HepG2 (cell line): ENCODE data around the gene KCNS1. TPM values are rescaled to one million over a fixed set of nuclear protein-coding genes. Genes with fewer than 3 reads are reported as not detected.

Experiments used
- ATAC-seq: fragments of 200-7000 bp; cut with Tn5 transposase; 3 replicates; pipeline ENCODE4 v1.9.1; 2020; ENCODE audit warnings: mild to moderate bottlenecking, moderate library complexity
- BruUV-seq: library from RNA; stranded (reverse); fragments of 400-500 nt; replicated peaks from 2 replicates; lab custom pipeline; 2021; lab: Mats Ljungman, UMichigan
- CTCF ChIA-PET: fragments of 300-600 bp; formaldehyde crosslinking; extraction: SDS; loops from one replicate; lab custom pipeline; 2021; ENCODE audit warnings: low total read pairs, inconsistent platforms, low intra/inter-chr PET ratio; lab: Yijun Ruan, JAX
- POLR2A ChIA-PET: fragments of 350-600 bp; sonication (Branson Sonifier 250); formaldehyde crosslinking; loops from one replicate; lab custom pipeline; 2020; ENCODE audit warnings: antibody characterized with exemption, inconsistent platforms; lab: Yijun Ruan, JAX
- DNase-seq: peaks from one replicate; pipeline ENCODE4 v3.0.0-alpha.2; 2015; ENCODE audit warnings: low spot score
- FAIRE-seq: peaks from 3 replicates; lab custom pipeline; 2011; peaks lifted over from hg19 to GRCh38; lab: Jason Lieb, UNC
- H2AFZ ChIP-seq: one replicate; pipeline ENCODE4 v1.6.1; 2011; ENCODE audit warnings: low read length, inconsistent platforms
- H3K27ac ChIP-seq: fragments of 300-600 bp; 3 replicates; pipeline ENCODE4 v1.8.0; 2011; ENCODE audit warnings: mixed run types, mild to moderate bottlenecking, mixed read lengths, low read length, inconsistent platforms; ENCODE audit not compliant: insufficient read depth; ENCODE audit errors: extremely low read length
- H3K27me3 ChIP-seq, 2 experiments: fragments of 200-600 bp in 1 of 2; 2 replicates in 1 of 2; 3 replicates in 1 of 2; pipeline versions ENCODE4 v1.6.0 to v1.8.0; 2011; ENCODE audit warnings: low read length in 2 of 2, mild to moderate bottlenecking in 2 of 2, moderate library complexity in 2 of 2, inconsistent platforms in 1 of 2; ENCODE audit not compliant: insufficient read depth in 2 of 2, control insufficient read depth in 1 of 2
- H3K36me3 ChIP-seq, 2 experiments: fragments of 200-600 bp in 1 of 2; replicated peaks in 1 of 2; 2 replicates in 1 of 2; 3 replicates in 1 of 2; pipeline versions ENCODE4 v1.5.1 to v1.8.0; 2011; ENCODE audit warnings: low read length in 2 of 2, inconsistent platforms in 1 of 2; ENCODE audit not compliant: insufficient read depth in 2 of 2, control insufficient read depth in 1 of 2
- H3K4me1 ChIP-seq: 2 replicates; pipeline ENCODE4 v1.5.1; 2012; ENCODE audit warnings: low read length, inconsistent platforms; ENCODE audit not compliant: insufficient read depth
- H3K4me2 ChIP-seq: 2 replicates; pipeline ENCODE4 v1.6.0; 2011; ENCODE audit warnings: low read depth, low read length, inconsistent platforms
- H3K4me3 ChIP-seq, 3 experiments: fragments of 200-600 bp in 1 of 3; sonication (generic), shearing (Covaris generic) in 1 of 3; replicated peaks in 1 of 3; 2 replicates each; pipeline ENCODE4 v1.5.1; 2011 to 2016; ENCODE audit warnings: low read length in 3 of 3, inconsistent platforms in 2 of 3, low read depth in 2 of 3, mild to moderate bottlenecking in 2 of 3, control low read depth in 1 of 3, mixed read lengths in 1 of 3; ENCODE audit not compliant: insufficient read depth in 1 of 3
- H3K79me2 ChIP-seq: one replicate; pipeline ENCODE4 v1.6.1; 2011; ENCODE audit warnings: low read length, inconsistent platforms; ENCODE audit not compliant: insufficient read depth
- H3K9ac ChIP-seq: 2 replicates; pipeline ENCODE4 v1.6.0; 2011; ENCODE audit warnings: mild to moderate bottlenecking, low read depth, low read length, inconsistent platforms; ENCODE audit not compliant: insufficient read depth
- H3K9me3 ChIP-seq: 2 replicates; pipeline ENCODE4 v1.5.1; 2012; ENCODE audit warnings: mild to moderate bottlenecking, low read length
- H4K20me1 ChIP-seq: 2 replicates; pipeline ENCODE4 v1.6.0; 2011; ENCODE audit warnings: inconsistent platforms, mild to moderate bottlenecking, low read length, moderate library complexity; ENCODE audit not compliant: insufficient read depth
- HNF4A ChIP-seq: sonication (generic); formaldehyde crosslinking; IDR thresholded peaks from 2 replicates; pipeline ENCODE4 v1.4.0; 2020; ENCODE audit warnings: missing genetic modification reagents
- NR2F1 ChIP-seq, 2 experiments: fragments of 450-650 bp in 1 of 2; formaldehyde crosslinking in 1 of 2; IDR thresholded peaks; 2 replicates each; pipeline versions ENCODE4 v1.5.0 to v1.6.1; 2016 to 2020; ENCODE audit warnings: mild to moderate bottlenecking in 1 of 2, missing compliant biosample characterization in 1 of 2, missing genetic modification reagents in 1 of 2, moderate library complexity in 1 of 2
- RAD21 ChIP-seq: fragments of 450-650 bp; formaldehyde crosslinking; IDR thresholded peaks from 2 replicates; pipeline ENCODE4 v1.5.0; 2020; ENCODE audit warnings: mild to moderate bottlenecking
- SP5 ChIP-seq: IDR thresholded peaks from 2 replicates; pipeline ENCODE4 v1.6.1; 2016; ENCODE audit warnings: low read depth, borderline replicate concordance
- STAG1 ChIP-seq: sonication (generic); formaldehyde crosslinking; IDR thresholded peaks from 2 replicates; pipeline ENCODE4 v1.4.0; 2020; ENCODE audit warnings: missing genetic modification reagents
- TBX2 ChIP-seq: sonication (generic); formaldehyde crosslinking; IDR thresholded peaks from 2 replicates; pipeline ENCODE4 v1.5.0; 2020; ENCODE audit warnings: missing genetic modification reagents, mild to moderate bottlenecking, borderline replicate concordance
- ZNF256 ChIP-seq: sonication (generic); formaldehyde crosslinking; conservative IDR thresholded peaks from 2 replicates; pipeline ENCODE4 v1.4.0; 2020; ENCODE audit warnings: missing genetic modification reagents
- ZNF607 ChIP-seq: sonication (generic); formaldehyde crosslinking; IDR thresholded peaks from 2 replicates; pipeline ENCODE4 v1.5.1; 2020; ENCODE audit warnings: missing genetic modification reagents, mild to moderate bottlenecking, borderline replicate concordance
- ZNF788 ChIP-seq: sonication (generic); formaldehyde crosslinking; IDR thresholded peaks from 2 replicates; pipeline ENCODE4 v1.5.0; 2020; ENCODE audit warnings: mild to moderate bottlenecking, missing genetic modification reagents, borderline replicate concordance
- WGBS: methylation state at CpG from one replicate; pipeline ENCODE4 v1.1.6; 2017; ENCODE audit warnings: low lambda C conversion rate; 5-methylcytosine and 5-hydroxymethylcytosine counted together
- in situ Hi-C: cut with HindIII; loops from 2 replicates; pipeline ENCODE4 v1.10.0; 2017; ENCODE audit warnings: low pct_unique_long_range_greater_than_20kb; ENCODE audit not compliant: extremely low pct_ligation_motif_present
- intact Hi-C: fragments of 100-400 bp; cut with micrococcal nuclease; formaldehyde crosslinking; loops from one replicate; pipeline ENCODE4 v1.10.0; 2022; ENCODE audit not compliant: unreplicated experiment
- polyA plus RNA-seq, 8 experiments: library from polyadenylated mRNA; depleted of rRNA in 3 of 8; stranded (reverse) in 7 of 8; unstranded in 1 of 8; fragments of >200 nt; fragmentation: Illumina TruSeq in 4 of 8; extraction: Trizol in 4 of 8; gene quantifications; 2 replicates each; pipeline versions ENCODE4 v1.2.1 to v1.2.3, GENCODE V29; 2011 to 2016; ENCODE audit warnings: low read depth in 4 of 8, missing spikeins in 1 of 8, mixed read lengths in 1 of 8; ENCODE audit not compliant: insufficient read depth in 1 of 8
- total RNA-seq, 5 experiments: library from RNA; depleted of rRNA; stranded (reverse); fragments of >200 nt; fragmentation: Illumina TruSeq; extraction: Trizol; gene quantifications; 2 replicates each; pipeline ENCODE4 v1.2.3, GENCODE V29; 2016; ENCODE audit warnings: low read depth in 1 of 5
- TF ChIP-seq, protein P1 (sequence below), 2 experiments: fragments of 450-650 bp in 1 of 2; sonication (generic) in 1 of 2; formaldehyde crosslinking; IDR thresholded peaks; 2 replicates each; pipeline versions ENCODE4 v1.5.0 to v1.8.0; 2020 to 2022; ENCODE audit warnings: mild to moderate bottlenecking in 1 of 2, missing genetic modification reagents in 1 of 2
- TF ChIP-seq, protein P2 (sequence below): sonication (generic); formaldehyde crosslinking; IDR thresholded peaks from 2 replicates; pipeline ENCODE4 v1.5.1; 2020; ENCODE audit warnings: mild to moderate bottlenecking, missing genetic modification reagents, borderline replicate concordance
- TF ChIP-seq, protein P3 (sequence below): sonication (generic); formaldehyde crosslinking; IDR thresholded peaks from 2 replicates; pipeline ENCODE4 v1.5.0; 2020; ENCODE audit warnings: mild to moderate bottlenecking, missing genetic modification reagents, moderate library complexity
- TF ChIP-seq, protein P4 (sequence below): sonication (generic); IDR thresholded peaks from 2 replicates; pipeline ENCODE4 v1.6.1; 2016; ENCODE audit warnings: low read depth, borderline replicate concordance

The KCNS1 gene
- total and polyA plus RNA-seq, 2 of the 13 experiments (the other 11 are each of a cell fraction or from before 2014, with no cell fraction given) = 0.03 TPM; not detected in 1

DNA sequence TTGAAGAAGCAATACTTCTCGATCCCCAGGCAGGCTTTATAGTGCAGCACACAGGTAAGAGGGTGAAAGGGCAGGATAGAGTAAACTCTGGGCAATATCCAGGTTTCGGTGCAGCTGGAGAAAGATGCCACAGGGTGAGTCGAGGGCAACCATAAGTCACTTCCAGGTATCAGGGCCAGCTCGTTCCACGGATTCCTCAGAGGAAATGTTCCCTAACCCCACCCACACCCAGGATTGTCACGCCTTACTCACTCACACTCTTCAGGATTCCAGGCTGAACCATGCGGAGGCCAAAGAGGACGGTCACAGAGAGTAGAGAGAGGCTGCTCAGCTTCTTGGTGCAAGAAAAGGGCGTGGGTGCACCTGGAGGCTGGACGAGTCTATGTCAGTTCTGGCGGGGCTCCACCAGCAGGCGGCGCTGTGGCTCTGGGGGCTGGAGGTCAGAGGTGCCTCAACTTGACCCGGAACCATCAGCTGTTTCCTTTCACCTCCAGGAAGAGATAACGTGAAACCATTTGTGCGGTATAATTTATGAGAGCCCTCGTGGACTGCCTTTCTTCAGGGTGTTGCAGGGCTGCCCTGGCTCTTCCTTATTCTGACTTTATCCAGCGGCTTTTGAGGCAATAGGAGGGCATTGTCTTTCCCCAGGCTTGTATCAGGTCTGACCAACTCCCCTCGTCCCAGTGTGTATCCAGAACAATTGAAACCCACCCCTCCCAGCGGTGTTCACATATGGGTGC is 37.8 kb upstream of the KCNS1 start:
- no peak overlapping the region; a peak in 1 of 6 replicates for H3K4me3 ChIP-seq
- intact Hi-C loops (loop anchor here (5.0 to 10.0 kb wide), 2 partner anchors 154 to 564 kb away; no protein-coding TSS in a partner anchor), in situ Hi-C loops (no loop called here)
- no peaks in the 10 kb centered on the region for H4K20me1 ChIP-seq
- H3K9ac ChIP-seq = no peak overlapping the region
- no peaks in the 10 kb centered on the region for H3K9me3 ChIP-seq
- H3K36me3 ChIP-seq = no peaks in the 10 kb centered on the region
- no TSS peak for BruUV-seq
- no peak overlapping the region for H3K27ac ChIP-seq
- 18% methylated on average over 20 of the region's 20 CpGs for WGBS
- peak overlapping the region; percentile 30 for H3K4me2 ChIP-seq
- no peaks in the 10 kb centered on the region for H3K79me2 ChIP-seq
- CTCF ChIA-PET = interaction anchor here (1.4 kb wide), 1 partner anchor 152 kb away, joined by 8 read pairs; no protein-coding TSS in a partner anchor
- ATAC-seq (peak; percentile 91), FAIRE-seq (no peak), DNase-seq (peak; percentile 34)
- H2AFZ ChIP-seq = no peak overlapping the region
- H3K4me1 ChIP-seq = peaks cover 8% of the 10 kb centered on the region
- H3K27me3 ChIP-seq = peaks cover 0 to 9% of the 10 kb centered on the region in 2 experiments; a peak in 4 of 5 replicates
- POLR2A ChIA-PET = no interaction called here
- TF ChIP-seq SP5 (CRISPR knock-in tag) (no peak), RAD21 (CRISPR knock-in tag) (peak; percentile 74), TBX2 (no peak), HNF4A (CRISPR knock-in tag) (0 out of 2 replicates have a peak, but pooled peaks have one; percentile 3), NR2F1 (CRISPR knock-in tag; IDR thresholded peaks at IDR 0.05) (peak; percentile 64 to 87; a peak in 3 of 4 replicates), ZNF788 (CRISPR knock-in tag) (0 out of 2 replicates have a peak, but pooled peaks have one; percentile 16), STAG1 (CRISPR knock-in tag) (peak; percentile 55), ZNF607 (0 out of 2 replicates have a peak, but pooled peaks have one; percentile 25), ZNF256 (CRISPR knock-in tag) (no peak)
- TF ChIP-seq, protein P1, sequence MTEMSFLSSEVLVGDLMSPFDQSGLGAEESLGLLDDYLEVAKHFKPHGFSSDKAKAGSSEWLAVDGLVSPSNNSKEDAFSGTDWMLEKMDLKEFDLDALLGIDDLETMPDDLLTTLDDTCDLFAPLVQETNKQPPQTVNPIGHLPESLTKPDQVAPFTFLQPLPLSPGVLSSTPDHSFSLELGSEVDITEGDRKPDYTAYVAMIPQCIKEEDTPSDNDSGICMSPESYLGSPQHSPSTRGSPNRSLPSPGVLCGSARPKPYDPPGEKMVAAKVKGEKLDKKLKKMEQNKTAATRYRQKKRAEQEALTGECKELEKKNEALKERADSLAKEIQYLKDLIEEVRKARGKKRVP (CRISPR knock-in tag; IDR thresholded peaks at IDR 0.05) = no peak
- TF ChIP-seq, protein P2, sequence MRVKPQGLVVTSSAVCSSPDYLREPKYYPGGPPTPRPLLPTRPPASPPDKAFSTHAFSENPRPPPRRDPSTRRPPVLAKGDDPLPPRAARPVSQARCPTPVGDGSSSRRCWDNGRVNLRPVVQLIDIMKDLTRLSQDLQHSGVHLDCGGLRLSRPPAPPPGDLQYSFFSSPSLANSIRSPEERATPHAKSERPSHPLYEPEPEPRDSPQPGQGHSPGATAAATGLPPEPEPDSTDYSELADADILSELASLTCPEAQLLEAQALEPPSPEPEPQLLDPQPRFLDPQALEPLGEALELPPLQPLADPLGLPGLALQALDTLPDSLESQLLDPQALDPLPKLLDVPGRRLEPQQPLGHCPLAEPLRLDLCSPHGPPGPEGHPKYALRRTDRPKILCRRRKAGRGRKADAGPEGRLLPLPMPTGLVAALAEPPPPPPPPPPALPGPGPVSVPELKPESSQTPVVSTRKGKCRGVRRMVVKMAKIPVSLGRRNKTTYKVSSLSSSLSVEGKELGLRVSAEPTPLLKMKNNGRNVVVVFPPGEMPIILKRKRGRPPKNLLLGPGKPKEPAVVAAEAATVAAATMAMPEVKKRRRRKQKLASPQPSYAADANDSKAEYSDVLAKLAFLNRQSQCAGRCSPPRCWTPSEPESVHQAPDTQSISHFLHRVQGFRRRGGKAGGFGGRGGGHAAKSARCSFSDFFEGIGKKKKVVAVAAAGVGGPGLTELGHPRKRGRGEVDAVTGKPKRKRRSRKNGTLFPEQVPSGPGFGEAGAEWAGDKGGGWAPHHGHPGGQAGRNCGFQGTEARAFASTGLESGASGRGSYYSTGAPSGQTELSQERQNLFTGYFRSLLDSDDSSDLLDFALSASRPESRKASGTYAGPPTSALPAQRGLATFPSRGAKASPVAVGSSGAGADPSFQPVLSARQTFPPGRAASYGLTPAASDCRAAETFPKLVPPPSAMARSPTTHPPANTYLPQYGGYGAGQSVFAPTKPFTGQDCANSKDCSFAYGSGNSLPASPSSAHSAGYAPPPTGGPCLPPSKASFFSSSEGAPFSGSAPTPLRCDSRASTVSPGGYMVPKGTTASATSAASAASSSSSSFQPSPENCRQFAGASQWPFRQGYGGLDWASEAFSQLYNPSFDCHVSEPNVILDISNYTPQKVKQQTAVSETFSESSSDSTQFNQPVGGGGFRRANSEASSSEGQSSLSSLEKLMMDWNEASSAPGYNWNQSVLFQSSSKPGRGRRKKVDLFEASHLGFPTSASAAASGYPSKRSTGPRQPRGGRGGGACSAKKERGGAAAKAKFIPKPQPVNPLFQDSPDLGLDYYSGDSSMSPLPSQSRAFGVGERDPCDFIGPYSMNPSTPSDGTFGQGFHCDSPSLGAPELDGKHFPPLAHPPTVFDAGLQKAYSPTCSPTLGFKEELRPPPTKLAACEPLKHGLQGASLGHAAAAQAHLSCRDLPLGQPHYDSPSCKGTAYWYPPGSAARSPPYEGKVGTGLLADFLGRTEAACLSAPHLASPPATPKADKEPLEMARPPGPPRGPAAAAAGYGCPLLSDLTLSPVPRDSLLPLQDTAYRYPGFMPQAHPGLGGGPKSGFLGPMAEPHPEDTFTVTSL (CRISPR knock-in tag) = no peak
- TF ChIP-seq, protein P3, sequence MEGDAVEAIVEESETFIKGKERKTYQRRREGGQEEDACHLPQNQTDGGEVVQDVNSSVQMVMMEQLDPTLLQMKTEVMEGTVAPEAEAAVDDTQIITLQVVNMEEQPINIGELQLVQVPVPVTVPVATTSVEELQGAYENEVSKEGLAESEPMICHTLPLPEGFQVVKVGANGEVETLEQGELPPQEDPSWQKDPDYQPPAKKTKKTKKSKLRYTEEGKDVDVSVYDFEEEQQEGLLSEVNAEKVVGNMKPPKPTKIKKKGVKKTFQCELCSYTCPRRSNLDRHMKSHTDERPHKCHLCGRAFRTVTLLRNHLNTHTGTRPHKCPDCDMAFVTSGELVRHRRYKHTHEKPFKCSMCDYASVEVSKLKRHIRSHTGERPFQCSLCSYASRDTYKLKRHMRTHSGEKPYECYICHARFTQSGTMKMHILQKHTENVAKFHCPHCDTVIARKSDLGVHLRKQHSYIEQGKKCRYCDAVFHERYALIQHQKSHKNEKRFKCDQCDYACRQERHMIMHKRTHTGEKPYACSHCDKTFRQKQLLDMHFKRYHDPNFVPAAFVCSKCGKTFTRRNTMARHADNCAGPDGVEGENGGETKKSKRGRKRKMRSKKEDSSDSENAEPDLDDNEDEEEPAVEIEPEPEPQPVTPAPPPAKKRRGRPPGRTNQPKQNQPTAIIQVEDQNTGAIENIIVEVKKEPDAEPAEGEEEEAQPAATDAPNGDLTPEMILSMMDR = peak; percentile 85
- TF ChIP-seq, protein P4, sequence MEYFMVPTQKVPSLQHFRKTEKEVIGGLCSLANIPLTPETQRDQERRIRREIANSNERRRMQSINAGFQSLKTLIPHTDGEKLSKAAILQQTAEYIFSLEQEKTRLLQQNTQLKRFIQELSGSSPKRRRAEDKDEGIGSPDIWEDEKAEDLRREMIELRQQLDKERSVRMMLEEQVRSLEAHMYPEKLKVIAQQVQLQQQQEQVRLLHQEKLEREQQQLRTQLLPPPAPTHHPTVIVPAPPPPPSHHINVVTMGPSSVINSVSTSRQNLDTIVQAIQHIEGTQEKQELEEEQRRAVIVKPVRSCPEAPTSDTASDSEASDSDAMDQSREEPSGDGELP = peak; percentile 77; the same call in 1 of the 2 replicates
